Measurements from ENCODE around the gene MEGF8. TPM values are rescaled to one million over a fixed set of nuclear protein-coding genes. Genes with fewer than 3 reads are reported as not detected.
A peak's percentile ranks its signal among the peaks of the same experiment; 100 is the strongest.

MEGF8 gene
- total and polyA plus RNA-seq, 8 donors: 7.3 to 15.9 (median 9.0) TPM

- Histone ChIP-seq H3K27me3 (peaks cover 0 to 2% (median 0%) of the 10 kb centered on the region in 4 donors), H3K4me3 (no peak overlapping the region), H3K36me3 (no peaks in the 10 kb centered on the region), H3K27ac (no peak overlapping the region), H3K9me3 (no peaks in the 10 kb centered on the region), H3K4me1 (peaks cover 0 to 6% (median 3%) of the 10 kb centered on the region in 3 donors)
- ATAC-seq: no peak
- no peak for FAIRE-seq
- 74 to 78% methylated on average over 9 of the region's 9 CpGs for WGBS, 2 donors
- DNase-seq: no peak
- intact Hi-C loops (cut with DNase I): no loop called here
- no peak for TF ChIP-seq CTCF (IDR thresholded peaks at IDR 0.05)
These were observed 3.1 kb upstream of the MEGF8 start for GRCh38 chr19:42322305-42322704.

- no peak for DNase-seq
- WGBS, 2 donors: 36 to 48% methylated on average over 25 to 29 of the region's 29 CpGs
- ATAC-seq: no peak
- TF ChIP-seq CTCF (IDR thresholded peaks at IDR 0.05): no peak
- H3K4me3 ChIP-seq: no peak overlapping the region
- no peak for FAIRE-seq
- H3K27ac ChIP-seq: no peak overlapping the region
- H3K27me3 ChIP-seq: peaks cover 0 to 2% (median 0%) of the 10 kb centered on the region in 4 donors
- H3K4me1 ChIP-seq: peaks cover 0 to 6% (median 3%) of the 10 kb centered on the region in 3 donors
- H3K9me3 ChIP-seq: no peaks in the 10 kb centered on the region
- intact Hi-C loops (cut with DNase I): no loop called here
- no peaks in the 10 kb centered on the region for H3K36me3 ChIP-seq
These were observed 2.0 kb upstream of the MEGF8 start for GRCh38 chr19:42323473-42323851.

GRCh38 chr19:42323852-42324654 is 1.4 kb upstream of the MEGF8 start:
- no peaks in the 10 kb centered on the region for H3K36me3 ChIP-seq
- ATAC-seq (no peak), DNase-seq (peak in 4 of 6 donors; percentile 22 to 81 (median 62)), FAIRE-seq (no peak)
- peaks cover 0 to 6% (median 3%) of the 10 kb centered on the region in 3 donors for H3K4me1 ChIP-seq
- WGBS, 2 donors: 4 to 5% methylated on average over 35 to 92 of the region's 92 CpGs
- intact Hi-C loops (cut with DNase I): no loop called here
- H3K27ac ChIP-seq: no peak overlapping the region
- peak overlapping the region in 2 of 4 donors; percentile 92 to 93 for H3K4me3 ChIP-seq
- TF ChIP-seq CTCF (IDR thresholded peaks at IDR 0.05): no peak
- H3K9me3 ChIP-seq: no peaks in the 10 kb centered on the region
- peaks cover 0 to 2% (median 0%) of the 10 kb centered on the region in 4 donors for H3K27me3 ChIP-seq

- WGBS, 2 donors: 2 to 3% methylated on average over 36 to 38 of the region's 38 CpGs
- Histone ChIP-seq H3K4me1 (peaks cover 0 to 6% (median 3%) of the 10 kb centered on the region in 3 donors), H3K9me3 (no peaks in the 10 kb centered on the region), H3K27me3 (peaks cover 0 to 2% (median 0%) of the 10 kb centered on the region in 4 donors), H3K27ac (no peak overlapping the region), H3K36me3 (no peaks in the 10 kb centered on the region), H3K4me3 (peak overlapping the region in 2 of 4 donors; percentile 92 to 93)
- intact Hi-C loops (cut with DNase I): no loop called here
- TF ChIP-seq CTCF (IDR thresholded peaks at IDR 0.05): no peak
- DNase-seq: peak in 4 of 6 donors; percentile 31 to 68 (median 46)
- ATAC-seq: no peak
- FAIRE-seq: no peak
These were observed 654 bp upstream of the MEGF8 start for GRCh38 chr19:42324655-42325307.
